H9 (cell line): ENCODE measurements around the gene INTS3. TPM values are rescaled to one million over a fixed set of nuclear protein-coding genes. Genes with fewer than 3 reads are reported as not detected.

Experiments
- DNase-seq: peaks from one replicate; pipeline ENCODE4 v3.0.0-alpha.2; 2017
- H2AFZ ChIP-seq: one replicate; pipeline ENCODE4 v1.6.1; 2013; ENCODE audit warnings: mild to moderate bottlenecking, low read length, control low read depth, moderate library complexity
- H2AK5ac ChIP-seq: 2 replicates; pipeline ENCODE4 v1.6.1; 2013; ENCODE audit warnings: low read length, control low read depth, mixed read lengths; ENCODE audit not compliant: insufficient read length
- H2BK120ac ChIP-seq: one replicate; pipeline ENCODE4 v1.6.1; 2013; ENCODE audit warnings: low read depth, mild to moderate bottlenecking, low read length, control low read depth, inconsistent platforms; ENCODE audit not compliant: poor library complexity, severe bottlenecking
- H2BK12ac ChIP-seq: 2 replicates; pipeline ENCODE4 v1.6.1; 2013; ENCODE audit warnings: low read length, control low read depth, mixed read lengths, low read depth; ENCODE audit not compliant: insufficient read length
- H2BK15ac ChIP-seq: 2 replicates; pipeline ENCODE4 v1.6.1; 2013; ENCODE audit warnings: low read depth, low read length, control low read depth
- H2BK20ac ChIP-seq: one replicate; pipeline ENCODE4 v1.6.1; 2013; ENCODE audit warnings: low read depth, mild to moderate bottlenecking, low read length, control low read depth, inconsistent platforms; ENCODE audit not compliant: poor library complexity, severe bottlenecking
- H2BK5ac ChIP-seq: 2 replicates; pipeline ENCODE4 v1.6.1; 2013; ENCODE audit warnings: low read length, control low read depth, mixed read lengths; ENCODE audit not compliant: insufficient read length
- H3K14ac ChIP-seq: 2 replicates; pipeline ENCODE4 v1.6.1; 2013; ENCODE audit warnings: low read length, control low read depth; ENCODE audit not compliant: insufficient read depth
- H3K18ac ChIP-seq: 2 replicates; pipeline ENCODE4 v1.6.1; 2013; ENCODE audit warnings: low read depth, mild to moderate bottlenecking, mixed read lengths, low read length, control low read depth; ENCODE audit not compliant: insufficient read length
- H3K23ac ChIP-seq: 2 replicates; pipeline ENCODE4 v1.6.1; 2013; ENCODE audit warnings: low read length, control low read depth, mixed read lengths, low read depth; ENCODE audit not compliant: insufficient read length
- H3K23me2 ChIP-seq: 2 replicates; pipeline ENCODE4 v1.6.1; 2013; ENCODE audit warnings: low read depth, mild to moderate bottlenecking, mixed read lengths, low read length, control low read depth; ENCODE audit not compliant: insufficient read length, poor library complexity, severe bottlenecking
- H3K27ac ChIP-seq: 2 replicates; pipeline ENCODE4 v1.5.1; 2013; ENCODE audit warnings: low read length, control low read depth, mixed read lengths, low read depth; ENCODE audit not compliant: insufficient read length
- H3K27me3 ChIP-seq: 2 replicates; pipeline ENCODE4 v1.6.1; 2013; ENCODE audit warnings: low read length, control low read depth, inconsistent platforms; ENCODE audit not compliant: insufficient read depth
- H3K4ac ChIP-seq: 2 replicates; pipeline ENCODE4 v1.6.1; 2013; ENCODE audit warnings: low read depth, mild to moderate bottlenecking, control low read depth, inconsistent platforms, low read length, moderate library complexity
- H3K4me1 ChIP-seq: 2 replicates; pipeline ENCODE4 v1.6.1; 2013; ENCODE audit warnings: low read length, control low read depth, inconsistent platforms; ENCODE audit not compliant: insufficient read depth
- H3K4me2 ChIP-seq: 2 replicates; pipeline ENCODE4 v1.6.1; 2013; ENCODE audit warnings: low read length, control low read depth, mixed read lengths; ENCODE audit not compliant: insufficient read length, insufficient read depth
- H3K56ac ChIP-seq: 2 replicates; pipeline ENCODE4 v1.6.1; 2013; ENCODE audit warnings: low read depth, mild to moderate bottlenecking, mixed read lengths, low read length, control low read depth; ENCODE audit not compliant: insufficient read length
- H3K79me1 ChIP-seq: 2 replicates; pipeline ENCODE4 v1.6.1; 2013; ENCODE audit warnings: low read depth, mild to moderate bottlenecking, moderate library complexity, low read length, control low read depth, inconsistent platforms; ENCODE audit not compliant: insufficient read depth, poor library complexity, severe bottlenecking
- H3K79me2 ChIP-seq: 2 replicates; pipeline ENCODE4 v1.6.1; 2013; ENCODE audit warnings: low read length, control low read depth, inconsistent platforms; ENCODE audit not compliant: insufficient read depth
- H3K9ac ChIP-seq: 2 replicates; pipeline ENCODE4 v1.6.1; 2013; ENCODE audit warnings: low read length, control low read depth, mixed read lengths; ENCODE audit not compliant: insufficient read length; ENCODE audit errors: extremely low read depth
- H3K9me3 ChIP-seq: one replicate; pipeline ENCODE4 v1.6.1; 2013; ENCODE audit warnings: low read depth, low read length, inconsistent platforms; ENCODE audit not compliant: control insufficient read depth
- H3T11ph ChIP-seq: one replicate; pipeline ENCODE4 v1.6.1; 2013; ENCODE audit warnings: mild to moderate bottlenecking, low read length, control low read depth, inconsistent platforms
- H4K20me1 ChIP-seq: one replicate; pipeline ENCODE4 v1.6.1; 2013; ENCODE audit not compliant: control insufficient read depth, insufficient read length, insufficient read depth
- H4K5ac ChIP-seq: 2 replicates; pipeline ENCODE4 v1.6.1; 2013; ENCODE audit warnings: low read depth, mild to moderate bottlenecking, mixed read lengths, low read length, control low read depth; ENCODE audit not compliant: insufficient read length
- H4K8ac ChIP-seq: replicated peaks from 2 replicates; pipeline ENCODE4 v1.6.1; 2013; ENCODE audit warnings: low read length, control low read depth, mixed read lengths, low read depth; ENCODE audit not compliant: insufficient read length
- H4K91ac ChIP-seq: 2 replicates; pipeline ENCODE4 v1.6.1; 2013; ENCODE audit warnings: low read depth, mild to moderate bottlenecking, moderate library complexity, mixed read lengths, low read length, control low read depth; ENCODE audit not compliant: insufficient read length
- H3K27ac Mint-ChIP-seq, 3 experiments: 2 replicates in 2 of 3; 3 replicates in 1 of 3; pipeline ENCODE4 v1.8.0; 2020 to 2021; ENCODE audit warnings: mixed read lengths in 3 of 3, mild to moderate bottlenecking in 1 of 3, moderate library complexity in 1 of 3
- H3K27me3 Mint-ChIP-seq: 2 replicates; pipeline ENCODE4 v1.8.0; 2021; ENCODE audit warnings: low read depth, mild to moderate bottlenecking, moderate library complexity, mixed read lengths
- H3K36me3 Mint-ChIP-seq, 3 experiments: 2 replicates in 2 of 3; 3 replicates in 1 of 3; pipeline ENCODE4 v1.8.0; 2020 to 2021; ENCODE audit warnings: low read depth in 3 of 3, mixed read lengths in 3 of 3; ENCODE audit not compliant: insufficient read depth in 1 of 3
- H3K4me1 Mint-ChIP-seq, 2 experiments: 2 replicates each; pipeline ENCODE4 v1.8.0; 2020; ENCODE audit warnings: mixed read lengths in 2 of 2
- H3K4me3 Mint-ChIP-seq, 2 experiments: 2 replicates in 1 of 2; 3 replicates in 1 of 2; pipeline ENCODE4 v1.8.0; 2020 to 2021; ENCODE audit warnings: mild to moderate bottlenecking in 2 of 2, mixed read lengths in 2 of 2, moderate library complexity in 1 of 2
- H3K9me3 Mint-ChIP-seq, 2 experiments: 2 replicates in 1 of 2; 3 replicates in 1 of 2; pipeline ENCODE4 v1.8.0; 2020; ENCODE audit warnings: mild to moderate bottlenecking in 2 of 2, mixed read lengths in 2 of 2, moderate library complexity in 1 of 2
- CTCF ChIP-seq: fragments of 200-600 bp; sonication (generic); conservative IDR thresholded peaks from 3 replicates; pipeline ENCODE4 v1.8.0; 2021; ENCODE audit warnings: antibody characterized with exemption, mild to moderate bottlenecking
- WGBS: extraction: QIAGEN DNeasy Blood & Tissue Kit; methylation state at CpG from one replicate; pipeline ENCODE4 v1.1.7; 2013; ENCODE audit warnings: missing lambda C conversion rate, low lambda C conversion rate, mixed read lengths; ENCODE audit not compliant: insufficient read length; ENCODE audit errors: extremely low coverage; 5-methylcytosine and 5-hydroxymethylcytosine counted together
- total RNA-seq: library from RNA; stranded (reverse); gene quantifications from 2 replicates; pipeline ENCODE4 v1.2.1, GENCODE V29; 2021

The INTS3 gene
- total RNA-seq, 1 experiment from 2014 or later: 67.1 TPM

GRCh38 chr1:153793973-153794615 is 66.2 kb downstream of the INTS3 start:
- no peaks in the 10 kb centered on the region for H3K9me3 Mint-ChIP-seq
- Histone ChIP-seq H3K9me3 (no peaks in the 10 kb centered on the region), H3K27me3 (no peaks in the 10 kb centered on the region)

More at GRCh38 chr1:153793973-153794615, 66.2 kb downstream of the INTS3 start:
- Histone ChIP-seq H3K23ac (no peak overlapping the region), H3K4me2 (no peak overlapping the region), H3T11ph (no peak overlapping the region), H3K23me2 (no peaks in the 10 kb centered on the region), H3K18ac (peak overlapping the region; percentile 23), H2AK5ac (no peak overlapping the region), H4K20me1 (no peaks in the 10 kb centered on the region), H2BK20ac (no peak overlapping the region), H2AFZ (no peak overlapping the region), H2BK5ac (no peak overlapping the region), H3K4ac (no peak overlapping the region), H4K91ac (no peak overlapping the region), H2BK120ac (no peak overlapping the region), H4K5ac (no peak overlapping the region), H4K8ac (no peak overlapping the region), H3K4me1 (no peaks in the 10 kb centered on the region), H3K79me1 (no peaks in the 10 kb centered on the region), H3K27ac (no peak overlapping the region), H3K56ac (no peak overlapping the region), H3K79me2 (no peaks in the 10 kb centered on the region), H3K9ac (no peak overlapping the region), H2BK12ac (no peak overlapping the region), H2BK15ac (no peak overlapping the region), H3K14ac (peak overlapping the region; percentile 58; the same call in 1 of the 2 replicates)
- peak overlapping the region in 1 of 2 experiments; percentile 27; a peak in 2 of 5 replicates for H3K4me3 Mint-ChIP-seq
- no CpG with 5 or more reads among the region's 12 CpGs for whole genome bisulfite sequencing
- no peak for TF ChIP-seq CTCF
- H3K36me3 Mint-ChIP-seq: no peaks in the 10 kb centered on the region
- DNase-seq: peak; percentile 28
- no peaks in the 10 kb centered on the region; the same call in none of the 2 replicates for H3K27me3 Mint-ChIP-seq
- H3K4me1 Mint-ChIP-seq: peaks cover 40 to 56% of the 10 kb centered on the region in 2 experiments
- 0 out of 7 replicates have a peak overlapping the region, but pooled peaks of 1 of the 3 experiments have one; percentile 76 for H3K27ac Mint-ChIP-seq
